Epithelial cell of prostate (primary cell): ENCODE data around the gene KAT8.
"Not testable (repeated sequence)": the region's sequence is repeated elsewhere in the genome, so short reads cannot be mapped to it uniquely, and the experiment has no call there.

Source experiments
- DNase-seq: peaks from one replicate; pipeline ENCODE4 v3.0.0-alpha.2; 2011; ENCODE audit warnings: low read depth, low spot score
- H3K27ac ChIP-seq: fragments of 450-650 bp; 2 replicates; pipeline ENCODE4 v1.5.1; 2017; ENCODE audit warnings: mild to moderate bottlenecking

The KAT8 gene

DNA sequence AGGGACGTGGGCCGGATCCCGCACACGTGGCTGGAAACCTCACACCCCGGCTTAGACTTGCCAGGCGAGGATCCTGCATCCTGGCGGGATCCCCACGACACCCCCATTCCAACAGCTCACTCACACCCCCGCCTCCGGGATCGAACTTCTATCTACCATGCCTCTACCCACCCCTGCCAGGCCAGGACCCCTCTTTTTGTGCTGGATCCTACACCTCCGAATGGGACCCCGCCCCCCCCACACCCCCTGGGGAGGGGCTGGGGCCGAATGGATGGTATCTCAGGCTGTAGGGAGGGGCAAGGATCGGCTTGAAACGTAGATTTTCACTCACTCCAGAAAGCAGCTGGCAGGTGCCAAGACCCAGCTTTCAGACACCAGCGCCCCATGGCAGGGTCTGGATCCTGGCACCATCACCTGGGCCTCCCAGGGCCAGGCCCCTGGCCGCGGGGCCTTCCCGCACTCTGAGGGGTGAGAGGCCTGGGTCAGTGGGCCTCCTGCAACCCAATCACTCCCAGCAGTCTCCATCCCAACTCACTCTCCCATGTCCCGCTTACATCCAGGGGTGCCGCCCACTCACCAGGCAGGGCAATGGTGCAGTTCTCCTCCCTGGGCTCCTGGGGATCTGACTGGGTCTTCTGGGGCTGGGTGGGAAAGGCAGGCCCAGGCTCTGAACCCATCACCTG lies 25.7 kb downstream of the KAT8 start:
- no peak for DNase-seq
- peak overlapping the region; percentile 86 for H3K27ac ChIP-seq

DNA sequence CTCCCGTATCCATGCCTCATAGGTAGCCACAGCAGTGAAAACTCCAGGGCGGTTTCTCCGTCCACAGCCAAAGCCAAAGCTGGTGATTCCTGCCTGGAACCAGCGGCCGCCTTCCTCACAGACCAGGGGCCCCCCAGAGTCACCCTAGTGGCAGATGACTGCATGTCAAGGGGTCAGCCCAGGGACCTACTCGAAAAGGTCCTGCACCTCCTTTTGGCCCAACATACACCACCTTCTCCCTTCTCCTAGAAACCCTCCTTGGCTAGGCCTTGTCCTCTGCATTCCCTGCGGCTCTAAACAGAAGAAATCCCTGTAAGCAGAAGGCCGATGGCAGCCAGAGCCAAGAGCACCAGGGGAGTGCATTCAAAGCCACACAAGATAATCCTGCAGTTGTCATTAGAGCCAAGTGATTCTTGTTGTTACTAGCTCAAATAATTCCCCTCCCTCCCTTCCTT lies 26.3 kb downstream of the KAT8 start:
- no peak overlapping the region for H3K27ac ChIP-seq
- no peak for DNase-seq

DNA sequence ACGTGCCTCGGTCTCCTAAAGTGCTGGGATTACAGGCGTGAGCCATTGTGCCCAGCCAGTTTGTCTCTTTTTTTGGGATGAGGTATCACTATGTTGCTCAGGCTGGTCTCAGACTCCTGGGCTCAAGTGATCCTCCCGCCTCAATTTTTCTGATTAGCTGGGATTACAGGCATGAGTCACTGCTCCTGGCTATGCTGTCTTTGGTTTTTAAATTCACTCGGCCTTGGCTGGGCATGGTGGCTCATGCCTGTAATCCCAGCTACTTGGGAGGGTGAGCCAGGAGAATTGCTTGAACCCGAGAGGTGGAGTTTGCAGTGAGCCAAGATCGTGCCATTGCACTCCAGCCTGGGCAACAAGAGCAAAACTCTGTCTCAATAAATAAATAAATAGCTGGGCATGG lies 27.0 kb downstream of the KAT8 start:
- H3K27ac ChIP-seq, DNase-seq: not testable (repeated sequence)

DNA sequence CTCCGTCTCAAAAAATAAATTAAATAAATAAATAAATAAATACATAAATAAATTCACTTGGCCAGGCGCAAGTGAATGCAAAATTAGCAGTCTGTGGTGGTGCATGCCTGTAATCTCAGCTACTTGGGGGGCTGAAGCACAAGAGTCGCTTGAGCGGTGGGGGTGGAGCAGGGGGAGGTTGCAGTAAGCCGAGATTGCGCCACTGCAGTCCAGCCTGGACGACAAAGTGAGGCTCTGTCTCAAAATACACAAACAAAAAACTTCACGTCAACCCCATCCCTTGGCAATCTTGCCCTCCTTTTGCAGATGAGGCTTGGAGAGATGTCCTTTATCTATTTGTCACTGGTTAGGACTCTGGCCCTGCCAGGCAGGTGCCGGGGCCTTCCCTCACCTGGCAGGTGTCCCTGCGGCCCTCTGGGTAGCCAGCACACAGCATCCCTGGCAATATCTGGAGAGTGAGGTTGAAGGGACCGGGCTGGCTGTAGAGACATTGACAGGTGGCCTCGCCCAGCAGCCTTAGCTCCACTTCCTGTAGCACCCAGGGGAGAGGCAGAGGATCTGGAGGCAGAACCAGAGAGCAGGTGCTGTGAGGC lies 28.0 kb downstream of the KAT8 start:
- no peak for DNase-seq
- H3K27ac ChIP-seq = no peak overlapping the region

DNA sequence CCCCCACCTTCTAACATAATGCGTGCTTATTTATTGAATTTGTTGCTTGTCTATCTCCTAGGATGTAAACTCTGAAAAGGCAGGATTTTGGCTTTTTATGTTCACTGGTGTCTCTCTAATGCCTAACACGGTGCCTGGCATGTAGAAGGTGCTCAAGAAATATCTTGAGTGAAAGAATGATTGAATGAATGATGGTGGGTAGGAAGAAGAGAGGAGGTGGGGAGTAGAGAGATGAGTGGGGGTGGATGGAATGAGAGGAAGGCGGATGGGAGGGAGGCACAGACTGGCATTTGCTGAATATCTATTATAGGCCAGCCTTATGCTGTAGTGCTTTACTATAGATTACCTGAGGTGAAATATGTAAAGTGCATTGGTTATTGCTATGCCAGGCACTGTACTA lies 30.1 kb downstream of the KAT8 start:
- no peak for DNase-seq
- H3K27ac ChIP-seq = no peak overlapping the region

DNA sequence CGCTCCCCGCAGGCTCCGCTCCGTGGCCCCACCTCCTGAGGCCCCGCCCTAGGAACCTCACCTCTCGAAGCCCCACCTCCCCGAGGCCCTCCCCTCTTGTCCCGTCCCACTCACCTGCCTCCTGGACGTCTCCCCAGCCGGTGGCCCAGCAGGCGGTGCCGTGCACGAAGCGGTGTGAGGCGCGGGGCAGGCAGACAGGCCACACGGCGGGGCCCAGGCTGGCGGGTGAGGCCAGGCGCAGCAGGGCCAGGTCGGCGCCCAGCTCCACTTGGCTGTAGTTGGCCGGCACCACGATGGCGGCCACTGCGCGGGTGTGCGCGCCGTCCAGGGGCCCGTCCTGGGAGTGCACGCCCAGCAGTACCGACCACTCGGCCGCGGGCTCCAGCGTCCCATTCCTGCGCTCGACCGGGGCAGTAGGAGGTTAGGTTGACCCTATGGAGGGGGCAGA lies 30.8 kb downstream of the KAT8 start:
- no peak for DNase-seq
- H3K27ac ChIP-seq = no peak overlapping the region

DNA sequence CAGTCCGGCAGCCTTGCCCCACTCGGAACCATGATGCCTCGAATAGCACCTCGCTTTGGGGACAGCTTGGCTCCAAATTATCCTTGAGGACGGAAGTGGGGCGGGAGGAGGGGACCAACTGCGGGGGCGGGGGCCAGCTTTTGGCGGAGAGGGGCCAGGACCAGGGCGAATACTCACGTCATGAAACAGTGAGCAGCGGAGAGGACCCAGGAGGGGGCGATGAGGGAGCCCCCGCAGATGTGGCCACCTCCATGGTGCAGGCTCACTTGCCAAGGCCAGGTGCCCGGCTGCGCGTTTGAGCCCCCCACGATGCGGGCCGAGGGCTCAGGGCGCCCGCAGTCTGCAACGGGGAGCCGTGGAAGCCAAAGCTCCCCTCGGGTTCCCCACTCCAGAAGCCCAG lies 31.4 kb downstream of the KAT8 start:
- no peak for DNase-seq
- H3K27ac ChIP-seq = no peak overlapping the region

DNA sequence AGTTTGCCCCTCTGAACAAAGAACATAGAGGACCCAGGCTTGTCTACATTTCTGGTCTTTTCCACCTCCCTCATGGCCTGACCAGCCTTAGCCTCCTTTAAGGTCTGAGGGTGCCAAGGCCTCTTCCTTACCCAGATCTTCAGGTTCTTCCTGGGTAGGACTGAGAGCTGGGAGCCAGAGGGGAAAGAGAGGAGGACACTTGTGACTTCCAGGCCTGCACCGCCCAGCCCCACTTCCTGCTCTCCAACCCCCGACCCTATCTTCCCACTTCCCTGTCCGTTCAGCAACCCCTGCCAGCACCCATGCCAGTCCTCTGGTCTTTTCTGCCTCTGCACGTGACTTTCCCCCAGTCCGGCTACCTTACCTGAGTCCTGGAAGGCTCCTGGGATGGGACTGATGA lies 31.9 kb downstream of the KAT8 start:
- DNase-seq = no peak
- no peak overlapping the region for H3K27ac ChIP-seq

DNA sequence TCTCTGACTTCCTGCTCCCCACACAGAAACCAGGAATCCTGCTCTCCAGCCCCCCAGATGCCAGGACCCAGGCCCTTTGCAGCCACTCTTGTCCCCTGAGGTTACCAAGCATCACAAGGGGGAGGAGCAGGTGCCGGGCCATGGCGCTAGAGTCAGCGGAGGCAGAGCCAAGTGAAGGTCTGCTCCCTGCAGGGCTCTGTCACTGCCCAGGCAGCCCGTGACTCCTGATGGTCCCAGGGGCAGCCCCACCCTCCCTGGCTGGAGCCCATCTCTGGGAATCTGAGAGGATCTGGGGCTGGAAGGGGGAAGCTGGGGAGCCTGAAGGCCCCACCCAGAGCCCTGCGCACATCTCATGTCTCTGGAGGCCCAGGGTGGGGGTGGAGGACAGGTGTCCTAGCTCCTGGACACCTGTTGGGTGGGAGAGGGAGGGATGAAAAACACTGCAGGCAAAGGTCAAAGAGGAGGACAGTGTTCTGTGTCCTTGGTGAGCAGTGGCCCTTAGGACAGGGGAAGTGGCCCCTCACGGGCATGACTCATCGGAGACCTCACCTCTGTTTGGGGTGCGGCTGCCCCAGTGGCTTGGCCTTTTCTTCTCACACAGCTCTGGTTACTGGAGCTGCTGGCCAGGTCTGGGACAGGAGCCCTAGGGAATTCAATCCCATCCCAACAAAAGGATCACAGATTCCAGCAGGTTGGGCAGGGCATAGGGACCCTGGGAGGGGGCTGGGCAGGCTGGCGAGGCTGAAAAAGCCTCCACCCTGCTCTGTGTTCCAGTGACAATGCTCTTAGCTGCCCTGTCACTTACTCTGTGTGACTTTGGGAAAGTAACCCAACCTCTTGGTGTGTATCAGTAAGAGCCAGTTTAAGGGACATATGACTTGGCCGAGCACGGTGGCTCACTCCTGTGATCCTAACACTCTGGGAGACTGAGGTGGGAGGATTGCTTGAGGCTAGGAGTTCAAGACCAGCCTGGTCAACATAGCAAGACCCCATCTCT lies 32.7 kb downstream of the KAT8 start, which contains the start of gene PRSS36:
Gene PRSS36 (minus strand): TSS at position 173 of the 997 bp plus-strand sequence. CDS start 31 bp downstream, at position 142.
- no peak for DNase-seq
- no peak within 1 kb of the TSS for H3K27ac ChIP-seq

DNA sequence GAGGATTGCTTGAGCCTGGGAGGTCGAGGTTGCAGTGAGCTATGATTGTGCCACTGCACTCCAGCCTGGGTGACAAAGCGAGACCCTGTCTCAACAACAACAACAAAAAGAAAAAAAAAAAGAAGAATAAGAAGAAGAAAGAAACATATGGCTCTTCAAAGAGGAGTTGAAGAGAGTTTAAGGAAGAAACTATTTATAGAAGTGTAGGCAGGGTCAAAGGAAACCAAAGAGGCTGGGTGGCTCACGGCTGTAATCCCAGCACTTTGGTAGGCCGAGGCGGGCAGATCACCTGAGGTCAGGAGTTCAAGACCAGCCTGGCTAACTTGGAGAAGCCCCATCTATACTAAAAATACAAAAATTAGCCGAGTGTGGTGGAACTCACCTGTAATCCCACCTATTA lies 33.5 kb downstream of the KAT8 start:
- DNase-seq, H3K27ac ChIP-seq: not testable (repeated sequence)

DNA sequence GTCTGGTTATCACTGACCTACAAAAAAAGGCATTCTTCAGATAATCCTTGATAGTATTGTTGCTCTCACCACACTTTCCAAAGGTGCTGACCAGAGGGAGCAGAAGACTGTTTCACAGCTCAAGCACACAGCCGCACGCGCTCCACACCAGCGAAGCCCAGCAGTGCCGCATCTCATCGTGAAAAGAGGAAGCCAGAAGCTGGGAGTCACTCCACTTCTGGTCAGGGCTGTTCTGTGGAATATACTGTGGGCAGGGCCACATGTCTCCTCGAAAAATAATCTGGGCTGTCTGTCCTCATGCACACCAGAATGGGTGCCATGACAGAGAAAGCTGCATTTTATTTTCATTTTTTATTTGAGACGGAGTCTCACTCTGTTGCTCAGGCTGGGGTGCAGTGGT lies 39.7 kb downstream of the KAT8 start:
- DNase-seq = no peak

DNA sequence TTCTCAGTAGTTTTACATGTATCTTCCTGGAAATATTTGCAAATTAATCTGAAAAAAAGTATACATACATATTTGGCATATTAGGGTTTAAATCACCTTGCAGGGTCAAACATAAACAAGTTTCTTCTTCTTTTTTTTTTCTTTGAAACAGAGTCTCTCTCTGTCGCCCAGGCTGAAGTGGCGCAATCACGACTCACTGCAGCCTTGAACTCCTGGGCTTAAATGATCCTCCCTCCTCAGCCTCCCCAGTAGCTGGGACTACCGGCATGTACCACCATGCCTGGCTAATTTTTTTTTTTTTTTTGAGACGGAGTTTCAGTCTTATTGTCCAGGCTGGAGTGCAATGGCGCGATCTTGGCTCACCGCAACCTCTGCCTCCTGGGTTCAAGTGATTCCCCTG lies 49.9 kb downstream of the KAT8 start:
- no peak overlapping the region for H3K27ac ChIP-seq
- no peak for DNase-seq

More for the DNA sequence above, 39.7 kb downstream of the KAT8 start:
- no peak overlapping the region for H3K27ac ChIP-seq

DNA sequence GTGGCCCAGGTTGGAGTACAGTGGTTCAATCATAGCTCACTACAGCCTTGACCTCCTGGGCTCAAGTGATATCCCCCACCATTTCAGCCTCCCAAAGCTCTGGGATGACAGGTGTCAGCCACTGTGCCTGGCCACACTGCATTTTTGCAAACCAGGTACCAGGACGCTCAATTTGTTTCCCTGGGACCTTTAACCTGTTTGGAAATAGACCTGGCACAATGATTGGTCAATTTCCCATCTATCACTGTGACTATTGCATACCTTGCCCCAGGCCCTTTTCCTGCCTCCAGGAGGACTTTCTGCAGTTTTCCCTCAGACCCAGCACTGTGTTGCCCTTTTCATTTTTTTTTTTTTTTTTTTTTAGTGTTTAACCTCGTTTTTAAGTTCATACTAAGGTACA lies 51.4 kb downstream of the KAT8 start:
- H3K27ac ChIP-seq = no peak overlapping the region
- DNase-seq = no peak

DNA sequence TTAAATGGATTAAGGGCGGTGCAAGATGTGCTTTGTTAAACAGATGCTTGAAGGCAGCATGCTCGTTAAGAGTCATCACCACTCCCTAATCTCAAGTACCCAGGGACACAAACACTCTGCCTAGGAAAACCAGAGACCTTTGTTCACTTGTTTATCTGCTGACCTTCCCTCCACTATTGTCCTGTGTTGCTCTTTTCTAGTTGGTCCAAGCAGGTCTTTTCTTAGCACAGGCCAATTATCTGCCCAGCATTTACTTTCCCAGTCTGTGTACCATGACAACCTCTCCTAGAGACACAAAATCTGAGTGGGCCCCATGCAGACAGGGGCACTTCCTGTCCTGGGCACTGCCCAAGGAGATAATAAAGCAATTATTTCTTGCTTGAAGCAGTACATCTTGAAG lies 52.6 kb downstream of the KAT8 start:
- DNase-seq = not testable (repeated sequence)

DNA sequence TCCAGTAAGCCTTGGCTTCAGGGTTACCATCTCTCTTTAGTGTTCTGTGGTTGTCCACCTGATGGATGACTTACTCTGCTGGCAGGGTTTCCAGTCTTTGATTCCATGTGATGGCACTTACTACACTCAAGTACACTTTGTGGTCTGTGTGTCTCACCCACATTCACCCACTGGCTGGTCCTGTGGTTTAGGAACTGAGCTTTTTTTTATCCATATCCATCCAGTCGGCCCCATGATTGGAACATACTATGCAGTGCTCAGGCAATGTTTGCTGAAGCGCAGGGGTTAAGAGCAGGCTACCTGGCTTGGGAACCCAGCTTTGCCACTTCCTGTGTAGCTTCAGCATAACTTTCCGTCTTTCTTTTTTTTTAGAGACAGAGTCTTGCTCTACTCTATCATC lies 59.7 kb downstream of the KAT8 start:
- H3K27ac ChIP-seq = no peak overlapping the region
- DNase-seq = peak; percentile 76

More for the DNA sequence above, 52.6 kb downstream of the KAT8 start:
- H3K27ac ChIP-seq = not testable (repeated sequence)

DNA sequence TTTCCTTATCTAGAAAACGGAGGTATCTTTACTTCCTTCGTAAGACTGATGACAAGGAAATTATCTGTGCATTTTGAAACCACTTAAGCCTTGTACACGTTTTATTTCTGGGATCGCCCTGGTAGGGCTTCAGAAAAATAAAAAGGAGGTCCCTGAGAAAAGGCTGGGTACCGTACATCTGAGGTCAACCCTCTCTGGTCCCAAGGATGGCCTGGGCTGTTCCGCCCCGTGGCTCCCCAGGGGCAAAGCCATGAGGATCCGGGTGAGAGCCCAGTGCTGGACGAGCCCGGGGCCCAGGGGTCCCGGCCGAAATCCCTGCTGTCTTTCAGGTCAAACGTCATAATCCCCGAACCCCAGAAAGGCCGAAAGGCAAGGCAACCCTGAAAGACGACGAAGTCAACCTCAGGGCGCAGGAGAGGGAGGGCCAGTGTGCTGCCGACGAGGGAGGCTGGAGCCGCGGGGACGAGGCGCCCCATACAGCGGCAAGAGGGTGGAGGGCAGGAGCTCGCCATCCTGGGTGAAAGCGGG lies 61.8 kb downstream of the KAT8 start:
- DNase-seq = no peak

DNA sequence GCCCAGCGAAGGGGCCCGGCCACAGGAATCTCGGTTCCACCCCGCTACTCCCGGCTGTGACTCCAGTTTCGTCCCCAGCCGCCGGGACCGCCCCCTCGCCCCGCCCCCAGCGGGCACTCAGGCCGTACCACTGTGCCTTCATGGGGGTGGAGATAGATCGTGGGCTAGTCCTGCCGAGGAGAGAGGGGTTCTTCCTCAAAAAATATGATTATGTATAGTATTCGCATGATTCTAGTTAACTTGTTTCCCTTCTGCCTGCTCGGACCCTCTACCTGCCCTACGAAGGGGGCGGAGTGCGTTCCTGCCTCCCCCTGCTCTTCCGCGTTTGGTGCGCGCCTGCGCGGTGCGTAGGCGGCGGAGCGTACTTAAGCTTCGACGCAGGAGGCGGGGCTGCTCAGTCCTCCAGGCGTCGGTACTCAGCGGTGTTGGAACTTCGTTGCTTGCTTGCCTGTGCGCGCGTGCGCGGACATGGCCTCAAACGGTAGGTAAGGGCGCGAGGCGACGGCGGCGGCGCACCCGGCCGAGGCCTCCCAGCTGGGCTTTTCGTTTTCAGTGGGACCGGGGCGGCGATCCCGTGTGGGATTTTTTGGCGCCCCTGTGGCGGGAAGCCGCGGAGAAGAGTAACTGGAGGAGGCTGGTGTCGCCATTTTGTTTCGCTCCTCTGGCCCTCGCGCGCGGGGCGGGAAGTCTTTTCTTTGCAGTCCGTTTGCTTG lies 62.4 kb downstream of the KAT8 start, which contains the start of gene FUS:
Gene FUS (plus strand): TSS at position 393 of the 713 bp plus-strand sequence. CDS start 76 bp downstream, at position 469.
- H3K27ac ChIP-seq = peak within 1 kb of the TSS; percentile 81
- DNase-seq = peak; percentile 51

More for the DNA sequence above, 61.8 kb downstream of the KAT8 start:
- peak overlapping the region; percentile 81 for H3K27ac ChIP-seq
